Gastrocnemius medialis (tissue), 4 donors: ENCODE results near the gene IL34.

Source experiments
- CTCF ChIP-seq, 5 experiments: fragments of 450-650 bp in 3 of 5; fragments of 200-600 bp in 2 of 5; sonication (generic) in 2 of 5; IDR thresholded peaks in 4 of 5; conservative IDR thresholded peaks in 1 of 5; 1 replicate in 4 of 5; 2 replicates in 1 of 5; pipeline ENCODE4 v1.5.1; 2016 to 2019; ENCODE audit warnings: antibody characterized with exemption in 5 of 5, mild to moderate bottlenecking in 3 of 5, moderate library complexity in 3 of 5
- POLR2A ChIP-seq, 2 donors: fragments of 450-650 bp; IDR thresholded peaks; one replicate each; pipeline ENCODE4 v1.6.1; 2017; ENCODE audit warnings: antibody characterized with exemption in 2 of 2, mild to moderate bottlenecking in 2 of 2, moderate library complexity in 2 of 2

- TF ChIP-seq CTCF (IDR thresholded peaks at IDR 0.05 in 4 of 5, conservative IDR thresholded peaks at IDR 0.05 in 1 of 5) = no peak
- TF ChIP-seq POLR2A (IDR thresholded peaks at IDR 0.05) = no peak
Measured at GRCh38 chr16:70677499-70678120, 31.3 kb downstream of the IL34 start.
